ENCODE data around the gene SLC1A7. TPM values are rescaled to one million over a fixed set of nuclear protein-coding genes. Genes with fewer than 3 reads are reported as not detected.

The SLC1A7 gene
- total and polyA plus RNA-seq, 7 donors = 0.16 to 1.6 (median 0.85) TPM; not detected in 1

DNA sequence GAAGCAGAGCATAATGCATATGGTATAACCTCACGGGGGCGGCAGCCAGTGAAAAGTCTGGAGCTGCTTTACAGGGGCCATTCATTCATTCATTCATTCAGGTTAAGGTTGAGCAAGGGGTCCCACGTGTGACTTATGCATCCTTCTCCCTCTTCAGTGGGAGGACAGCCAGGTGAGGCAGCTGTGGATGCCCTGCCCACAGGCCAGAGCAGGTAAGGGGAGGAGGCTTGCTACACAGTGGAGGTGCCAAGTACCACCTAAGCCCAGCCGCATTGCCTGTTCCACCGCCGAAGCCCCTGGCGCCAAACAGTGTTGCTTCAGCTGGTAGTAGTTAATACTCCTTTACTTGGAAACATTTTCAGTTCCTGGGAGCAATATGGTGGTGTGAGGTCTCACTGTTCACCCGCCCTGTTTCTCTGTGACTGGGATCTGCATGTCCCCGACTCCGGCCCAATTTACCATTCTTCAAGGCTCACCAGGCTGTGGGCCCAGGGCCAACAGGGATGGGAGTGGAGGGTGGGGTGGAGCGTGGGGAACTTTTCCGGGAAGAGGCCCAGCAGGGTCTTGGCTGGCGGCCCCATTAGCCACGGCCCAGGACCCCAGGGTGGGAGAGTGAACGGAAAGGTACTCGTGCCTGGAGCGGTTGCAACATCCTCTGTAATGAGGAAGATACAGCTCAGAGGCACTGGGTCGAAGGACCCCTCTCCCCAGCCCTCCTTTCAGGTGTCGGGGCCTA lies 81.1 kb downstream of the SLC1A7 start:
- intact Hi-C loops (cut with DNase I) = loop anchor here (5.0 kb wide), 2 partner anchors 34 to 139 kb away; partner anchors contain the start of gene ECHDC2
- peak overlapping the region; percentile 85 to 94 (median 89) for H3K4me3 ChIP-seq
- H3K27me3 ChIP-seq = no peaks in the 10 kb centered on the region
- no peaks in the 10 kb centered on the region for H3K36me3 ChIP-seq
- peak; percentile 88 for DNase-seq
- WGBS, 2 donors = 40 to 49% methylated on average over 19 of the region's 19 CpGs
- no peaks in the 10 kb centered on the region for H3K9me3 ChIP-seq
- no peak for TF ChIP-seq EP300 (IDR thresholded peaks at IDR 0.05)
- no peak for TF ChIP-seq POLR2A (IDR thresholded peaks at IDR 0.05)
- TF ChIP-seq, protein P1, sequence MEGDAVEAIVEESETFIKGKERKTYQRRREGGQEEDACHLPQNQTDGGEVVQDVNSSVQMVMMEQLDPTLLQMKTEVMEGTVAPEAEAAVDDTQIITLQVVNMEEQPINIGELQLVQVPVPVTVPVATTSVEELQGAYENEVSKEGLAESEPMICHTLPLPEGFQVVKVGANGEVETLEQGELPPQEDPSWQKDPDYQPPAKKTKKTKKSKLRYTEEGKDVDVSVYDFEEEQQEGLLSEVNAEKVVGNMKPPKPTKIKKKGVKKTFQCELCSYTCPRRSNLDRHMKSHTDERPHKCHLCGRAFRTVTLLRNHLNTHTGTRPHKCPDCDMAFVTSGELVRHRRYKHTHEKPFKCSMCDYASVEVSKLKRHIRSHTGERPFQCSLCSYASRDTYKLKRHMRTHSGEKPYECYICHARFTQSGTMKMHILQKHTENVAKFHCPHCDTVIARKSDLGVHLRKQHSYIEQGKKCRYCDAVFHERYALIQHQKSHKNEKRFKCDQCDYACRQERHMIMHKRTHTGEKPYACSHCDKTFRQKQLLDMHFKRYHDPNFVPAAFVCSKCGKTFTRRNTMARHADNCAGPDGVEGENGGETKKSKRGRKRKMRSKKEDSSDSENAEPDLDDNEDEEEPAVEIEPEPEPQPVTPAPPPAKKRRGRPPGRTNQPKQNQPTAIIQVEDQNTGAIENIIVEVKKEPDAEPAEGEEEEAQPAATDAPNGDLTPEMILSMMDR (IDR thresholded peaks at IDR 0.05) = no peak
- TF ChIP-seq POLR2AphosphoS5 (IDR thresholded peaks at IDR 0.05) = peak in 2 of 4 donors; percentile 27 to 30
- H3K4me1 ChIP-seq = peaks cover 0 to 61% (median 41%) of the 10 kb centered on the region in 4 donors
- H3K27ac ChIP-seq = peak overlapping the region; percentile 72 to 85 (median 77)

DNA sequence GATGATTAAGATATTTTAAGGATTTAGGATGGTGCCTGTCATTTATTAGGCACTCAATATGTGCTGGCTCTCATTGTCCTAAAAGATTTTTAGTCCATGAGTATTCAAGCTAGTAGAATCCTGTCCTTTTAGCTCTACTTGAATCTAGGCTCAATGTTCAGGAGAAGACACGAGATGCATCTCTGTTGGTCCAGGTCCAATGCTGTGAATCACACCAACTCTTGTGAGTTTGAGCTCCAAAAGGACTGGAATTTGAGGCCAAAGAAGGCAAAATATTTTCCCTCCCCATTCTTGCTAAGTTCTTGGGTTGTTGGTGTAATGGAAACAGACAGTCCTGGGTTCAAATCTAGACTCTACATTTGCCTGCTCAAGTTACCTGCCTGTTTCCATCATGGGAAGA lies 81.9 kb downstream of the SLC1A7 start:
- peak overlapping the region; percentile 72 to 85 (median 77) for H3K27ac ChIP-seq
- intact Hi-C loops (cut with DNase I) = loop anchor here (5.0 kb wide), 2 partner anchors 33 to 138 kb away; partner anchors contain the start of gene ECHDC2
- DNase-seq = peak; percentile 82
- TF ChIP-seq POLR2AphosphoS5 (IDR thresholded peaks at IDR 0.05) = peak in 2 of 4 donors; percentile 11 to 27
- TF ChIP-seq, protein P1 (IDR thresholded peaks at IDR 0.05) = no peak
- H3K4me3 ChIP-seq = no peak overlapping the region
- no peaks in the 10 kb centered on the region for H3K36me3 ChIP-seq
- H3K4me1 ChIP-seq = peaks cover 0 to 61% (median 39%) of the 10 kb centered on the region in 4 donors
- WGBS, 2 donors = 76 to 79% methylated on average over 1 of the region's 1 CpG
- H3K9me3 ChIP-seq = no peaks in the 10 kb centered on the region
- no peaks in the 10 kb centered on the region for H3K27me3 ChIP-seq

DNA sequence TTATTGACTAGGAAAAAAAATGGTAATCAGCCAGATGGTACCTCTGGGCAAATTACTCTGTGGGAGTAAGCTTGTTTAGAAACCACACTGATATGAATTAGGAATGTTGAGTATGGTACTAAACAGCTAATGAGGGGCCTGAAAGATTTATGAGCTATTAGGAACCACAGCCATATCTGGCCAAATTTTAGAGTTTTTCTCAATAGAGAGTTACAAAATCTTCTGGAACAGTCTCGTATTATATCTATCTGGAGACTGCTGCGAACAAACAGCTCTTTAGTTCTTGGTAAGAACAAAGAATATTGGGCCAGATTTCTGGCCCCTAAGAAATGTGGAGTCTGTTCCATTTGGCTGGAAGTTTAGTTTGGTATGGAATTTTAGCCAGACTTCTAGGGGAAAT lies 85.3 kb downstream of the SLC1A7 start:
- intact Hi-C loops (cut with DNase I) = no loop called here
- WGBS, 2 donors = 82 to 86% methylated on average over 2 of the region's 2 CpGs
- peaks cover 0 to 40% (median 22%) of the 10 kb centered on the region in 4 donors for H3K4me1 ChIP-seq
- TF ChIP-seq POLR2A (IDR thresholded peaks at IDR 0.05) = no peak
- no peak for TF ChIP-seq EP300 (IDR thresholded peaks at IDR 0.05)
- TF ChIP-seq, protein P1 (IDR thresholded peaks at IDR 0.05) = no peak
- peak in 2 of 4 donors; percentile 5 to 8 for TF ChIP-seq POLR2AphosphoS5 (IDR thresholded peaks at IDR 0.05)
- no peak for DNase-seq
- H3K27ac ChIP-seq = peak overlapping the region; percentile 5 to 56 (median 32)
- H3K9me3 ChIP-seq = no peaks in the 10 kb centered on the region
- no peaks in the 10 kb centered on the region for H3K27me3 ChIP-seq
- peaks cover 0 to 17% (median 2%) of the 10 kb centered on the region in 4 donors for H3K36me3 ChIP-seq
- H3K4me3 ChIP-seq = no peak overlapping the region

DNA sequence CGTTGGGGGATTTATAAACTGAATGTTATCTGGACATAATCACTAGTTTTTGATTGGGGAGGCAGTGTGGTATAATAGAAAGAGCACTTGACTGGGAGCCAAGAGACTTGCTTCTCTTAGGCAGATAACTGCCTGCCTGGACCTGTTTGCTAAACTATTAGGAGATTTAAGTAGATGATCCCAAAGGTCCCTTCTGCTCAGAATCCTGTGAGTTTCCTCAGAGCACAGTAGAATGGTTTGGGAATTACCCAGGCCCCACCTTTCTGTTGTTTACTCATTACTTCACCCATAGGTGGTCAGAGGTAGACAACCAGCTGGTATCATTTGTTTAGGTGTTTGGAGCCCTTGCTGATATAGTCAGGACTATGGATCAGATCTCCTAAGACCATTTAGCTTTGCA lies 90.8 kb downstream of the SLC1A7 start:
- TF ChIP-seq POLR2A (IDR thresholded peaks at IDR 0.05) = no peak
- TF ChIP-seq POLR2AphosphoS5 (IDR thresholded peaks at IDR 0.05) = no peak
- TF ChIP-seq EP300 (IDR thresholded peaks at IDR 0.05) = no peak
- TF ChIP-seq, protein P1 (IDR thresholded peaks at IDR 0.05) = no peak
- Histone ChIP-seq H3K9me3 (no peaks in the 10 kb centered on the region), H3K36me3 (peaks cover 0 to 33% (median 6%) of the 10 kb centered on the region in 4 donors), H3K4me3 (no peak overlapping the region), H3K27me3 (no peaks in the 10 kb centered on the region), H3K27ac (no peak overlapping the region), H3K4me1 (peaks cover 0 to 41% (median 33%) of the 10 kb centered on the region in 4 donors)
- intact Hi-C loops (cut with DNase I) = no loop called here
- 39 to 59% methylated on average over 1 of the region's 1 CpG for WGBS, 2 donors
- no peak for DNase-seq

Measured in sigmoid colon (tissue), 7 donors.